ENCODE data around the gene PIGC. TPM values are rescaled to one million over a fixed set of nuclear protein-coding genes. Genes with fewer than 3 reads are reported as not detected.

Gene PIGC
- total RNA-seq, 1 donor from 2014 or later = 25.0 TPM

GRCh38 chr1:172480431-172480830 is 36.6 kb upstream of the PIGC start:
- no peak for TF ChIP-seq CTCF (conservative IDR thresholded peaks at IDR 0.05)
- Mint-ChIP-seq H3K4me1 (no peaks in the 10 kb centered on the region), H3K4me3 (no peak overlapping the region), H3K27ac (ENCODE audit: unreplicated experiment) (no peak overlapping the region), H3K9me3 (no peaks in the 10 kb centered on the region), H3K36me3 (ENCODE audit: low read depth) (no peaks in the 10 kb centered on the region), H3K27me3 (ENCODE audit: low read depth) (peaks cover 7% of the 10 kb centered on the region)
- DNase-seq (ENCODE audit: low read depth, low spot score) = no peak

GRCh38 chr1:172478485-172478884 is 34.6 kb upstream of the PIGC start:
- no peak for TF ChIP-seq CTCF (conservative IDR thresholded peaks at IDR 0.05)
- Mint-ChIP-seq H3K4me1 (peaks cover 2% of the 10 kb centered on the region), H3K27ac (ENCODE audit: unreplicated experiment) (no peak overlapping the region), H3K36me3 (ENCODE audit: low read depth) (no peaks in the 10 kb centered on the region), H3K4me3 (no peak overlapping the region), H3K27me3 (ENCODE audit: low read depth) (peaks cover 4% of the 10 kb centered on the region), H3K9me3 (no peaks in the 10 kb centered on the region)
- DNase-seq (ENCODE audit: low read depth, low spot score) = no peak

- H3K9me3 Mint-ChIP-seq = no peaks in the 10 kb centered on the region
- peaks cover 4% of the 10 kb centered on the region for H3K27me3 Mint-ChIP-seq (ENCODE audit: low read depth)
- no peak overlapping the region for H3K4me3 Mint-ChIP-seq
- H3K27ac Mint-ChIP-seq (ENCODE audit: unreplicated experiment) = no peak overlapping the region
- no peaks in the 10 kb centered on the region for H3K36me3 Mint-ChIP-seq (ENCODE audit: low read depth)
- peaks cover 6% of the 10 kb centered on the region for H3K4me1 Mint-ChIP-seq
- TF ChIP-seq CTCF (conservative IDR thresholded peaks at IDR 0.05) = no peak
- no peak for DNase-seq (ENCODE audit: low read depth, low spot score)
These were observed 33.9 kb upstream of the PIGC start for GRCh38 chr1:172477741-172478140.

GRCh38 chr1:172477216-172477615 is 33.3 kb upstream of the PIGC start:
- no peak overlapping the region for H3K27ac Mint-ChIP-seq (ENCODE audit: unreplicated experiment)
- TF ChIP-seq CTCF (conservative IDR thresholded peaks at IDR 0.05) = no peak

GRCh38 chr1:172476218-172476811 is 32.4 kb upstream of the PIGC start:
- peaks cover 6% of the 10 kb centered on the region for H3K4me1 Mint-ChIP-seq
- H3K36me3 Mint-ChIP-seq (ENCODE audit: low read depth) = no peaks in the 10 kb centered on the region
- no peak for DNase-seq (ENCODE audit: low read depth, low spot score)
- no peaks in the 10 kb centered on the region for H3K27me3 Mint-ChIP-seq (ENCODE audit: low read depth)
- peaks cover 2% of the 10 kb centered on the region for H3K9me3 Mint-ChIP-seq
- no peak overlapping the region for H3K27ac Mint-ChIP-seq (ENCODE audit: unreplicated experiment)
- TF ChIP-seq CTCF (conservative IDR thresholded peaks at IDR 0.05) = no peak
- H3K4me3 Mint-ChIP-seq = no peak overlapping the region

More at GRCh38 chr1:172477216-172477615, 33.3 kb upstream of the PIGC start:
- Mint-ChIP-seq H3K27me3 (ENCODE audit: low read depth) (peaks cover 4% of the 10 kb centered on the region), H3K36me3 (ENCODE audit: low read depth) (no peaks in the 10 kb centered on the region), H3K4me3 (no peak overlapping the region), H3K4me1 (peaks cover 6% of the 10 kb centered on the region), H3K9me3 (no peaks in the 10 kb centered on the region)
- no peak for DNase-seq (ENCODE audit: low read depth, low spot score)

Data from neural crest cell (in vitro differentiated cells).